Mesothelial cell of epicardium (in vitro differentiated cells): ENCODE data around the gene DHX40. TPM values are rescaled to one million over a fixed set of nuclear protein-coding genes. Genes with fewer than 3 reads are reported as not detected.

Experiments
- DNase-seq, 2 experiments: peaks; one replicate each; pipeline ENCODE4 v3.0.0; 2021; ENCODE audit warnings: low spot score in 2 of 2; ENCODE audit not compliant: unreplicated experiment in 2 of 2
- H3K27ac Mint-ChIP-seq: 2 replicates; pipeline ENCODE4 v1.8.0; 2021; ENCODE audit warnings: mixed read lengths
- H3K27me3 Mint-ChIP-seq: 2 replicates; pipeline ENCODE4 v1.8.0; 2021; ENCODE audit warnings: low read depth, mixed read lengths
- H3K36me3 Mint-ChIP-seq: 2 replicates; pipeline ENCODE4 v1.8.0; 2021; ENCODE audit warnings: mixed read lengths
- H3K4me1 Mint-ChIP-seq: 2 replicates; pipeline ENCODE4 v1.8.0; 2021; ENCODE audit warnings: mixed read lengths
- H3K4me3 Mint-ChIP-seq: 2 replicates; pipeline ENCODE4 v1.8.0; 2021; ENCODE audit warnings: mild to moderate bottlenecking, moderate library complexity, mixed read lengths
- H3K9me3 Mint-ChIP-seq: 2 replicates; pipeline ENCODE4 v1.8.0; 2021; ENCODE audit warnings: mixed read lengths
- total RNA-seq: library from RNA; stranded (reverse); gene quantifications from 3 replicates; pipeline ENCODE4 v1.2.1, GENCODE V29; 2021
- TF ChIP-seq, protein P1 (sequence below): fragments of 200-600 bp; sonication (generic); IDR thresholded peaks from one replicate; pipeline ENCODE4 v1.5.0; 2021; ENCODE audit warnings: antibody characterized with exemption; ENCODE audit not compliant: unreplicated experiment

DHX40 gene
- total RNA-seq, 1 donor from 2014 or later = 51.7 TPM

DNA sequence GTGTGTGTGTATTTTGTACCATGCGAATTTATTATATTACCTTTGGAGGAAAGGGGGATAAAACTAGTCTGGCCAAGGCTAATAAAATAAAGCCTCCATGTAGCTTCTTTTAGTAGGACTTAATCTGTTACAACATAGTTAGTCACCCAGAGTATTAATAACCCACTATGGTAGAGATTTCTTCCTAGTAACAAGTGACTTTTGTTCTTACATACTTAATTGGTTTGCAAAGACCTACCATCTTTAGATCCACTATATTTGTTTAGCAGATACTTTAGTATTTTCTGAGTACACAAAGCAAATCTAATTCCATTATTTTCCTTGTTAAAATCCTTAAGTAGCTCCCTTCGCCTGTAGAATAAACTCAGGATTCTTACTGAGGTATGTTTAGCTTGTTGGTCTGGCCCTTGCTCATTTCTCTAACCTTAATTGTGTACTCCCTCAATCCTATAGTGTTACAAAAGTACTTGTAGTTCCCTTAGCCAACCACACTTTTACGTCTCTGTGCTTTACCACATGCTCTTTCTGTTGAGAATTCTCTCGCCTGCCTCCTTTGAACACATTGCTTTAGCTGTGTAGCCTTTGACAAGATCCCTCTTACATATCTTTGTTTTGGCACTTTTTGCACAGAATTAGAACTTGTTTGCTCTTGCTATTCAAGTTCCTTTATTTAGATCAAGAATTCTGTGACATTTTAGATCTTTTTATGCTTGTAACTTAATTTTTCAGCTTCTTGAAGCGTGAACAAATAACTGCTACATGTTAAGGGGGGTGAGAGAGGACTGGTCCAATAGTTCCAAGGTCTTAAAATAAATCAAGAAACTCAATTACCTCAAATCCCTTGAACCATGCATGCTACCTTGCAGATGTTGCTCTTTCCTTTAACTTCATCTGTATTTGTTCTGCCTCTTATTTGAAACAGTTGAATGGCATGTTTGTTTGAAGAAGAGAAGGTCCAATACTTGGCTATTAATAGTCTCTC, 78.0 kb downstream of the DHX40 start:
- H3K36me3 Mint-ChIP-seq = peaks cover 16% of the 10 kb centered on the region
- no peaks in the 10 kb centered on the region for H3K9me3 Mint-ChIP-seq
- H3K4me3 Mint-ChIP-seq = no peak overlapping the region
- no peak for DNase-seq
- H3K27me3 Mint-ChIP-seq = no peaks in the 10 kb centered on the region
- H3K4me1 Mint-ChIP-seq = peaks cover 22% of the 10 kb centered on the region
- H3K27ac Mint-ChIP-seq = no peak overlapping the region
- TF ChIP-seq, protein P1, sequence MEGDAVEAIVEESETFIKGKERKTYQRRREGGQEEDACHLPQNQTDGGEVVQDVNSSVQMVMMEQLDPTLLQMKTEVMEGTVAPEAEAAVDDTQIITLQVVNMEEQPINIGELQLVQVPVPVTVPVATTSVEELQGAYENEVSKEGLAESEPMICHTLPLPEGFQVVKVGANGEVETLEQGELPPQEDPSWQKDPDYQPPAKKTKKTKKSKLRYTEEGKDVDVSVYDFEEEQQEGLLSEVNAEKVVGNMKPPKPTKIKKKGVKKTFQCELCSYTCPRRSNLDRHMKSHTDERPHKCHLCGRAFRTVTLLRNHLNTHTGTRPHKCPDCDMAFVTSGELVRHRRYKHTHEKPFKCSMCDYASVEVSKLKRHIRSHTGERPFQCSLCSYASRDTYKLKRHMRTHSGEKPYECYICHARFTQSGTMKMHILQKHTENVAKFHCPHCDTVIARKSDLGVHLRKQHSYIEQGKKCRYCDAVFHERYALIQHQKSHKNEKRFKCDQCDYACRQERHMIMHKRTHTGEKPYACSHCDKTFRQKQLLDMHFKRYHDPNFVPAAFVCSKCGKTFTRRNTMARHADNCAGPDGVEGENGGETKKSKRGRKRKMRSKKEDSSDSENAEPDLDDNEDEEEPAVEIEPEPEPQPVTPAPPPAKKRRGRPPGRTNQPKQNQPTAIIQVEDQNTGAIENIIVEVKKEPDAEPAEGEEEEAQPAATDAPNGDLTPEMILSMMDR = no peak

- no peak overlapping the region for H3K4me3 Mint-ChIP-seq
These were observed 81.9 kb downstream of the DHX40 start for GRCh38 chr17:59647288-59647687.

DNA sequence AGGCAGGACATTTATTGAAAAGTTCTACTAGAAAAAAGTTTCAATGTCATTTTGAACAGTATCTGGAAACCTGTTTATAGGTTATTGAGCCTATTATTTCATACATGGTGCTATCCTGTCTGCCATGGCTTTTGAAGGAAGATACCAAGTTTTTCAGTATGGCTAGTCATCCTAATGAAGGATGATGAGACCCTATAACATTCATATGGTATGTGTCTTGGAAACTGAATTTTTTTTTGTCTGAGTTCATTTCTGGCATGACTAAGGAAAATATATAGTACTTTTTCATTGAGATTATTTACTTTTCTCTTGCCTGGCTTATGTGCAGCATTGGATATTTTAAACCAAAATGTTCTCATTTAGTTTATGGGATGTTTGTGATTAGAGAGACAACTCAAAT, 84.5 kb downstream of the DHX40 start:
- Mint-ChIP-seq H3K4me1 (no peaks in the 10 kb centered on the region), H3K4me3 (no peak overlapping the region), H3K9me3 (peaks cover 18% of the 10 kb centered on the region), H3K36me3 (peaks cover 62% of the 10 kb centered on the region), H3K27me3 (no peaks in the 10 kb centered on the region), H3K27ac (no peak overlapping the region)
- TF ChIP-seq, protein P1 = no peak
- DNase-seq = no peak

More at GRCh38 chr17:59647288-59647687, 81.9 kb downstream of the DHX40 start:
- H3K27ac Mint-ChIP-seq = no peak overlapping the region
- DNase-seq = no peak
- TF ChIP-seq, protein P1 = no peak
- H3K36me3 Mint-ChIP-seq = peaks cover 49% of the 10 kb centered on the region
- peaks cover 12% of the 10 kb centered on the region for H3K9me3 Mint-ChIP-seq
- H3K27me3 Mint-ChIP-seq = no peaks in the 10 kb centered on the region
- peaks cover 9% of the 10 kb centered on the region for H3K4me1 Mint-ChIP-seq

- Mint-ChIP-seq H3K27me3 (no peaks in the 10 kb centered on the region), H3K36me3 (peaks cover 67% of the 10 kb centered on the region), H3K27ac (no peak overlapping the region), H3K9me3 (peaks cover 18% of the 10 kb centered on the region), H3K4me3 (no peak overlapping the region), H3K4me1 (no peaks in the 10 kb centered on the region)
- TF ChIP-seq, protein P1 = no peak
- DNase-seq = no peak
These were observed 85.2 kb downstream of the DHX40 start for GRCh38 chr17:59650642-59651041.

- Mint-ChIP-seq H3K27ac (no peak overlapping the region), H3K9me3 (peaks cover 18% of the 10 kb centered on the region), H3K4me1 (no peaks in the 10 kb centered on the region), H3K27me3 (no peaks in the 10 kb centered on the region), H3K4me3 (no peak overlapping the region), H3K36me3 (peaks cover 69% of the 10 kb centered on the region)
- no peak for DNase-seq
- TF ChIP-seq, protein P1 = no peak
These were observed 85.9 kb downstream of the DHX40 start for GRCh38 chr17:59651346-59651745.
